Suprapubic skin (tissue), 4 donors: ENCODE measurements around the gene TBC1D24. TPM values are rescaled to one million over a fixed set of nuclear protein-coding genes. Genes with fewer than 3 reads are reported as not detected.
"Not testable (repeated sequence)": the region's sequence is repeated elsewhere in the genome, so short reads cannot be mapped to it uniquely, and the experiment has no call there.

Experiments
- DNase-seq, 2 donors: peaks; one replicate each; pipeline ENCODE4 v3.0.0-alpha.2; 2019; ENCODE audit warnings: low spot score in 2 of 2
- H3K27ac ChIP-seq: fragments of 200-600 bp; sonication (generic); one replicate; pipeline ENCODE4 v1.5.1; 2019
- H3K27me3 ChIP-seq: fragments of 200-600 bp; sonication (generic); one replicate; pipeline ENCODE4 v1.5.1; 2019
- H3K36me3 ChIP-seq: fragments of 200-600 bp; sonication (generic); one replicate; pipeline ENCODE4 v1.5.1; 2019
- H3K4me1 ChIP-seq: fragments of 200-600 bp; sonication (generic); one replicate; pipeline ENCODE4 v1.5.1; 2019
- H3K4me3 ChIP-seq: fragments of 200-600 bp; sonication (generic); one replicate; pipeline ENCODE4 v1.5.1; 2019; ENCODE audit warnings: mild to moderate bottlenecking
- H3K9me3 ChIP-seq: fragments of 200-600 bp; sonication (generic); one replicate; pipeline ENCODE4 v1.5.1; 2019
- CTCF ChIP-seq, 2 donors: fragments of 200-600 bp in 1 of 2; fragments of 450-650 bp in 1 of 2; sonication (generic) in 1 of 2; IDR thresholded peaks; one replicate each; pipeline ENCODE4 v1.5.1; 2016 to 2019; ENCODE audit warnings: antibody characterized with exemption in 2 of 2, mild to moderate bottlenecking in 1 of 2, moderate library complexity in 1 of 2
- EP300 ChIP-seq: sonication (generic); formaldehyde crosslinking; IDR thresholded peaks from one replicate; pipeline ENCODE4 v1.6.1; 2017; ENCODE audit warnings: antibody characterized with exemption
- POLR2A ChIP-seq, 2 donors: fragments of 450-650 bp; IDR thresholded peaks; one replicate each; pipeline ENCODE4 v1.6.1; 2017; ENCODE audit warnings: antibody characterized with exemption in 2 of 2, mild to moderate bottlenecking in 2 of 2, moderate library complexity in 2 of 2
- POLR2AphosphoS5 ChIP-seq, 3 donors: sonication (generic); formaldehyde crosslinking; IDR thresholded peaks; one replicate each; pipeline ENCODE4 v1.6.1; 2017; ENCODE audit warnings: antibody characterized with exemption in 3 of 3
- WGBS: methylation state at CpG from one replicate; pipeline ENCODE4 v1.1.5; 2018; 5-methylcytosine and 5-hydroxymethylcytosine counted together
- total RNA-seq, 4 donors: library from RNA; depleted of rRNA; stranded (reverse); fragments of >200 nt; gene quantifications; one replicate each; pipeline ENCODE4 v1.1.0, GENCODE V29; 2016

TBC1D24 gene
- total RNA-seq, 4 donors from 2014 or later: 10.8 to 23.6 (median 16.5) TPM

GRCh38 chr16:2439598-2439997 lies 35.3 kb upstream of the TBC1D24 start:
- no peaks in the 10 kb centered on the region for H3K27me3 ChIP-seq
- H3K4me1 ChIP-seq: peaks cover 12% of the 10 kb centered on the region
- no peak overlapping the region for H3K4me3 ChIP-seq
- WGBS: 95% methylated on average over 11 of the region's 11 CpGs
- no peak overlapping the region for H3K27ac ChIP-seq
- no peaks in the 10 kb centered on the region for H3K9me3 ChIP-seq
- TF ChIP-seq POLR2AphosphoS5 (IDR thresholded peaks at IDR 0.05): no peak
- no peak for TF ChIP-seq CTCF (IDR thresholded peaks at IDR 0.05)
- TF ChIP-seq POLR2A (IDR thresholded peaks at IDR 0.05): no peak
- TF ChIP-seq EP300: no peak
- DNase-seq: no peak
- peaks cover 29% of the 10 kb centered on the region for H3K36me3 ChIP-seq

- peaks cover 38% of the 10 kb centered on the region for H3K36me3 ChIP-seq
- not testable (repeated sequence) for H3K9me3 ChIP-seq, H3K4me1 ChIP-seq, H3K27me3 ChIP-seq, H3K27ac ChIP-seq, DNase-seq, H3K4me3 ChIP-seq
- WGBS: 86% methylated on average over 14 of the region's 15 CpGs
Observed at GRCh38 chr16:2441143-2441804, 33.7 kb upstream of the TBC1D24 start.

- TF ChIP-seq POLR2AphosphoS5 (IDR thresholded peaks at IDR 0.05) (no peak), POLR2A (IDR thresholded peaks at IDR 0.05) (no peak), CTCF (IDR thresholded peaks at IDR 0.05) (no peak), EP300 (no peak)
- Histone ChIP-seq H3K9me3 (no peaks in the 10 kb centered on the region), H3K27me3 (no peaks in the 10 kb centered on the region), H3K27ac (no peak overlapping the region), H3K36me3 (peaks cover 39% of the 10 kb centered on the region), H3K4me3 (no peak overlapping the region), H3K4me1 (no peaks in the 10 kb centered on the region)
- no peak for DNase-seq
- WGBS: 90% methylated on average over 9 of the region's 9 CpGs
Observed at GRCh38 chr16:2443555-2443954, 31.4 kb upstream of the TBC1D24 start.

GRCh38 chr16:2447920-2448583 lies 26.9 kb upstream of the TBC1D24 start:
- 85% methylated on average over 9 of the region's 11 CpGs for WGBS
- H3K4me3 ChIP-seq: no peak overlapping the region
- H3K9me3 ChIP-seq: no peaks in the 10 kb centered on the region
- H3K36me3 ChIP-seq: peaks cover 58% of the 10 kb centered on the region
- TF ChIP-seq POLR2AphosphoS5 (IDR thresholded peaks at IDR 0.05) (no peak), POLR2A (IDR thresholded peaks at IDR 0.05) (no peak), CTCF (IDR thresholded peaks at IDR 0.05) (no peak), EP300 (no peak)
- DNase-seq: no peak
- no peaks in the 10 kb centered on the region for H3K4me1 ChIP-seq
- no peak overlapping the region for H3K27ac ChIP-seq
- no peaks in the 10 kb centered on the region for H3K27me3 ChIP-seq

GRCh38 chr16:2449118-2449517 lies 25.8 kb upstream of the TBC1D24 start:
- no peak overlapping the region for H3K27ac ChIP-seq
- H3K9me3 ChIP-seq: no peaks in the 10 kb centered on the region
- peaks cover 60% of the 10 kb centered on the region for H3K36me3 ChIP-seq
- no peak overlapping the region for H3K4me3 ChIP-seq
- no peak for DNase-seq
- 84% methylated on average over 6 of the region's 25 CpGs for WGBS
- H3K4me1 ChIP-seq: no peaks in the 10 kb centered on the region
- TF ChIP-seq POLR2AphosphoS5 (IDR thresholded peaks at IDR 0.05): no peak
- no peak for TF ChIP-seq CTCF (IDR thresholded peaks at IDR 0.05)
- TF ChIP-seq POLR2A (IDR thresholded peaks at IDR 0.05): no peak
- TF ChIP-seq EP300: no peak
- H3K27me3 ChIP-seq: no peaks in the 10 kb centered on the region
